SIG-M5 treated with dmso at 0.1 percent for 504 hours (cell line): ENCODE results near the gene WT1.

Experiments used
- DNase-seq: peaks from one replicate; lab custom pipeline; 2025; ENCODE audit not compliant: unreplicated experiment; lab: John Stamatoyannopoulos, UW

The WT1 gene

DNA sequence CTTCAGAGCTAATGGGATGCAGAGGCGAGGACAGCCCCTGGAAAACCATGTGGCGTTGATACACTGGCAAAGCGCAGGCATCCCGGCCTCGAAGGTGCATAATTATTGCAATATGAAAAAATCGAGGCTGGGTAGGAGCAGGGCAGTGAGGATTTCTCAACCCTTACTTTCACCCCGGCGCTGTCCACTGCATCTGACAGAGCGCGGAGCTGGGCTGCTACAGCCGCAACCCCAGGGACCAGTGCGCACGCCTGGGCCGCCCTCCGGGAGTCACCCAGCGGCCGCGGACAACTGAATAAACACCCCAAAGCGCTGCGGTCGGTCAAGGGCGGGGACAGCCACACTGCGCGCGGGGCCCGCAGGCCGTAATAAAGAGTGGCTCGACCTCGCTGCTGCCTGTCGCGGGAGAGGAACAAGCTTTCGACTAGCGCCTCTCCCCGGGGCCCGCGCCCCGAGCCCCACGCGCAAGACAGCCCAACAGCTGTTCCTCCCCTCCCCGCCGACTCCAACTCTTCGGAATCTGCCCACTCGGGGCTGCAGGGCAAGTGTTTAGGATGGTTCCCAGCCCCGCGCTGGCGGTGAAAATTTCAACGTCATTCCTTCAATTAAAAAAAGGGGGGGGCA, 3.6 kb upstream of the WT1 start:
- DNase-seq: no peak

DNA sequence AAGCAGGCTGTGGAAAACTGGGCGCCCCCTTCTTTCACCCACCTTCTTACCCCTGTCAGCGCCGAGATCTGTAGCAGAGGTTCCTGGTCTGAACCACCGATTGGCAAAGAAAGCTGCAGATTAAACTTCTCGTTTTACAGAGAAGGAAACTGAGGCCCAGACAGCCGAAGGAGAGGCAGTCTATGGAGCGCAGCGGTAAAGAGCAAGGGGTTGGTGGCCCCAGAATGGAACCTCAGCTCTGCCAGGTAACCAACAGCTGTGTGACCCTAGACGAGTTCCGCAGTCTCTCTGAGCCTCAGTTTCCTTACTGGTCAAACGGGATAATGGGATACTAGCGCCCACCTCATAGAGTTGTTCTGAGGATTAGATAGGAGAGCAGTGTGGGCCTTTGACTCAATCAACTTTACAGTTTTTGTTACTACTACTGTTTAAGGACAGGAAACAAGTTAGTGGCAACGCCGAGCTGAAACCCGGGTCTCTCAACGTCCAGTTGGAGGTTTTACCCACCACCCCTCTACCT, 3.1 kb upstream of the WT1 start:
- no peak for DNase-seq

DNA sequence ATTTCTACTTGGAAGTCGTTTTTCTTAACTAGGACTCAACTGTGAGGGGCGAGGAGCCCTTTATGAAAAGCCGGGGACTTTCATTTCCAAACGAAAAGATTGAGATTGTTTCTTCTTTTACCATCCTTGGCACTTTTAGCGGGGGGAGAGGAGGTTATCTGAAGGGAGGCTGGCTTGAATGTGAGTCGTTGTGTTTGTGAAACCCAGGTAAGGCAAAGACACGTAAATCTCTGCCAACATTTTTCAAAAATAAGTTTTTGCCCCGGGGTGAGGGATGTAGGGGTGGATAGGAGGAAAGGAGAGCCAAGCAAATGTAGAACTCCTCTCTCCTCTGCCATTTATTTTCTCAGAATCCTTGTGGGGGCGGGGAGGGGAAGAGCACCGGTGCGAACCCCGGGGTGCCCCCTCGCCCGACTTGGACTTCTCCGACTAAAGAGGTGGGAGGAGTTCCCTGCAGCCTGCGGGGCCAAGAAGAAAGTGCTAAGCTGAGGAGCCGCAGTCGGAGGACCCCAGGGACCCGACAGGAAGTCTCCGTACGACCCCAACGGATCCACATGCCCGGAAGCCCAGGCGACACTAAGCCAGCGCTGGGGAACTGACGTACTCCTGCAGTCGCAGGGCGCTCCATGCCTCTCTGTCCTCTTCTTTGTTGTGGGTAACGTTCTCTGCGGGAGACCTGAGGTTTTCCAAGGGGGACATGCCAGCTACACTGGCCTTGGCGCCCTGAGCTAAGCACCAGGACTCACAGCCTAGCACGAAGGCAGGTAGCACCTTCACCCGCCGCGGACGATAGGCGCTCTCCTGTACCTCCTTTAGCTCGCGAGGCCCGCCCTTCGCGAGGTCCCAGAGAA, 2.4 kb upstream of the WT1 start:
- DNase-seq: no peak

DNA sequence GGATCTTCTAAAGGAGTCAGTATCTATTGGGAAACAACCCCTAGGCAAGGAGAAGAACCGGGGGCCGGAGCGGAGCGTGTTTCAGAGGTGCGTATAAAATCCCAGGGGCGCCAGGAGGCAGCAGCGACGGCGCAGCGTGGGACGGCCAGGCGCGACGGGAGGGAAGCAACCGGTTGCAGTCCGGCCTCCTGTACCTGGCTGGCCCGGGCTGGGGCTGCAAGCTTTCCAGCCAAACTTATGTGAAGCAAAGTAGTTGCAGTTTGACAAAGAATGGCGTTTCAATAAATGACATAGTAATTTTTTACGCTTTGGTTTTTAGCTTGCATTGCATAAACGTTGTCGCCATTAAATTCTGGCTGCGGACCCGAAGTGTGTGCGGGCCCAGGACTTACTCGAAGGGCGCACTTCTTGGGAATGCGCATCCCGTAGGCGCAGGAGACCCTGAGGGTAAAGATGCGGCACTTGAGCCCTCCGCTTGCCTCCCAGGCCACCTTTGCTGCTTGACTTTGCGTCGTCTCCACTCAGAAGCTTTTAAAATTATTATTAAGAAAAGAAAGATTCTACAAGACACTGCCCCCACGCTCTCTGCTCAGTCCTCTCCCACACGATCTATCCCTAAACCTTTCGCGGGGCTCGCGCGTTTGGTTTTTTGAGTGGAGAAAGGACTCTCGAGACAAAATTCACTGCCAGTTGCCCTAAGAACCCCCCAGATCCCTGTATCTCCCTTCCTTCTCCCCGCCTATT, 1.6 kb upstream of the WT1 start:
- DNase-seq: no peak

DNA sequence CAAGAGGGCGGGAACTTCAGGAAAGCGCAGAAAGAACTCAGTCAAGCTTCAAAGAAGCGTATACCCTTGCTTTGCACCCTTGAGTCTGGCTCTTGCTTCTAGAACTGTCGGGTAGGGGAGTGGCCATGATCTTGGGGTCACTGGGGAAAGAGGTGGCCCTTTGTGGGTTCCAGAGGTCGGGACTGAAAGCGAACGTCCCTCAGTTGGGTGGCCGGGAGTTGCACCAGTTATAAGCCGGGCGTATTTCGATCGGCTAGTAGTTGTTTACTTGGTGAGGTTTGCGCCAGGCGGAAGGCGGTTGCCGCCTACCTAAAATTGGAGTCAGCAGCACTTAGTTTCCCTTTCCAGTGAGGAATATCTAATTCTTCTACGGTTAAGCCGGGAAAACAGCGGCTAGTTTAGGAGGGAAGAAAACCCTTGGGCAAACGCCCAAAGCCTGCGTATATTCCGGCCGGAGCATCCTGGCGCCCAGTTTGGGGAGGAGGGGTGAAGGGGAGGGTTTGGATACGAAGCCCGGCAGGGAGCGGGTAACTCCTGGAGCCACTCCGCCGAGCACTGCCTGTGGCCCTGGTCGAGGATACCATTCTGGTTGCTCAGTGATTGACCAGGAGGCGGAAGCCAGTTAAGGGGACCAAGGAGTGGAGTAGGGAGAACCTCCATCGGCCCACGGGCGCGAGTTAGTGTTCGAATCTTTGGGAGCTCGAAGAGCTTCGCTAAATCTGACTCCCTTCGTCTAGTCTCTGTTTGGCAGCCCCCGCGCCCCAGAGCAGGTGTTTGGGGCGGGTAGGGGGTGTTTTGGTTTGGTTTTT, 807 bp upstream of the WT1 start:
- DNase-seq: no peak

DNA sequence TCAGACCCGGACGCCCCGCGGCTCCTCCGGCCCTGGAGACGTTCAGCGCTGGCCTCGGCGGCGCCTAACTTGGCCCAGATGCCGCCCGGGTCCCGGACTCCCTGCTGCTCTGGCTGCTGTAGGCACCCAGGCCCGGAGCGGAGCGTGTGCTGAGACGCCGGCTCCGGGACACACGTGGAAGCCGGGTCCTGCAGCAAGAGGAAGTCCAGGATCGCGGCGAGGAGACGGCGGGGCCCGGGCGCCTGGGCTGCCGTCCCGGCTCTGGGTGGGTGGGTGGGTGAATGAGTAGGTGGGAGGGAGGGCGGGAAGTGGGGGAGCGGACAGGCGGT, 223 bp downstream of the WT1 start:
- peak; percentile 43 for DNase-seq

DNA sequence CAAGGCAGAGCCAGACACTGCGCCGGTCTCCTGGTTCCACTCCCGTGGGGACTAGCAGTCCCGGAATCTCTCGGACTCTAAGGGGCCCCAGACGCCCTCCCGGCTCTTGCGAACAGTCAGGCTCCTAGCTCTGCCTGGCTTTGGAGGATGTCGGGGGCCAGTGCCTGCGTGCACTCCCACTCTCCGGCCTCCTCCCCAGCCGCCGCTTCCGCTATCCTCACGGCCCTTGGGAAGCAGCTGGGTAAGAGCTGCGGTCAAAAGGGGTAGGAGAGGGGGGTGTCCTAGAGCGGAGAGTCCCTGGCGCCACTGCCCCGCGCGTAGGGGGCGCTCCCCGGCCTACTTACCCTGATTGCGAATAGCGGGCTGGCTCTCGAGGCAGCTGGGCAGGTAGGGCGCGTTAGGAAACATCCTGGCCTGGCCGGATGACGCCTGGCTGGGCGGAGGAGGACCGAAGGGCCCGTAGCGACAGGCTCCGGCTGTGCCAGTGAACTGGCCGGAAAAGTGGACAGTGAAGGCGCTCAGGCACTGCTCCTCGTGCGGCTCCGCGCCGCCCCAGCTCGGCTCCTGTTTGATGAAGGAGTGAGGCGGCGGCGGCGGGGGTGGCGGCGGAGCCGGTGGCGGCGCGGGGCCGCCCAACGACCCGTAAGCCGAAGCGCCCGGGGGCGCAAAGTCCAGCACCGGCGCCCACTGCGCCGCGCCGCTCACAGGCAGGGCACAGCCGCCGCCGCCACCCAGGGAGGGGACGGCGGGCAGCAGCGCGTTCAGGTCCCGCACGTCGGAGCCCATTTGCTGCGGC, 785 bp downstream of the WT1 start:
- DNase-seq: peak; percentile 68

DNA sequence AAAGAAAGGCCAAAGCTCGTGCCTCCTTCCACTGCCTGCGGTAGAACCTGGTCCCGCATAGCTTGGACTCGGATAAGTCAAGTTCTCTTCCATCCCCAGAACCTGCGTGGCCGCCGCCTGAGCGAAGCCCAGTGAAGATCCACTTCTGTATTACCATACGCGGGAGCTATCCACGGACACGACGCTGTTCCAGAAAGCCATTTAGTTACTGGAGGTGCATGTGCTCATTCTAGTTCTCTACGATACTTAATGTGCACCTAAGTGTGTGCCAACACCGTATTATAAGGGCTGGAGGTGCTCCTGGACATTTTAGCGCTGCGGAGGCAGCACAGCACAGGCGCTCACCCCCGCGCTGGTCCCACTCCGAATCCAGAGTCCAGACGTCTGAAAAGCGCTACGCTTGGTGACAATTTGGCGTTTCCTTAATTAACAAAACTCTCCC, 1.4 kb downstream of the WT1 start:
- DNase-seq: no peak

DNA sequence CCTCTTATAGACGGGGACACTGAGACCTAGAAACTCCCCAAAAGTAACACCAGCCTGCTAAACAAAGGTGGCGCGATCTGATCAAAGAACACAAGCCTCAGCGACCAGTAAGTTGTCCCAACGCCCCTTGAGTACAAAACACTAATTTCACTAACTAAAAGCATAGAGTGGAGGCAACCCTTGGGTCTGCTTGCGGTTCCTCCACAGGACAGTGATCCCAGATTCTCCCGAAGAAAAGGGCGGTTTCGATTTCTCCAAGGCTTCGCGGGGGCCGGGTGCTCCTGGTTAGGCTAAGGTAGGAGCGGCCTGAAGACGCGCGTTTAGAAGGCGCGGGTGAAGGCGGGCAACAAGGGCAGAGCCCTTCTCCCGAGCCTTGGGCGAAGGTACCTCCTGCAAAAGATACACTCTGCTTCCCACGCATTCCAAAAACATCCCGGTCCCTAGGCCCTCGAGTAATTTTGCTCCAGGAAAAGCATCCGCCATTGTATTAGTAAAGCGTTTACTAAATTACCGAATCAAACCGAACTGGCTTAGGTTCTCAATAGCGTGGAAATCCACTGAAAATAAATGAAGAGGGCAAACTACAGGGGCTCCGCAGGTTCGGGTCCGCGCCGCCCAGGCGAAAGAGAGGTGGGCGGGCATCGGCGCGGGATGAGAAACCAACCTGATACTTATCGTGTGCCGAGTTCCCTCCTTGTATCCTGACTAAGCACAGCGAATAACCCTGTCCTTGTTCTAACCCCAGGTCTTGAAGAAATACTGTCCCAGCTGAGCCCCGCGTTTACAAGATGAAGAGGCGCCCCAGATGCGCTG, 2.0 kb downstream of the WT1 start:
- no peak for DNase-seq

DNA sequence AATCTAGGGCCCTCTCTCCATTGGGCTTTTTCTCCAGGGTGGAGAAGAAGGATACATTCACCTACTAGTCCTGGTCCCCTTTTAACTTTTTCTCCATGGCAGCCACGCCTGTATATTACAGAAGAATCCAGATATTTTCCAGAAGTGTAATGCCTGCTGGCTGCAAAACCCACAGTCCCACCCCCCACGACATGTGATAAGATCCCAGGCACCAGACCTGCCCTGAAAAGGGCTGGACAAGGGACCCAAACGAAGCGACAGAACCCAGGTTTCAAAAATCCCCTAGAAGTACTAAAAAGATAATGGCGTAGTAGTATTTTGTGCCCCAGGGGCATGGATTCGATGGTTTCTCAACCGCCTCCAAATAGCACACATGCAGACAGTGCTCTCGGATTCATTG, 2.8 kb downstream of the WT1 start:
- DNase-seq: no peak

DNA sequence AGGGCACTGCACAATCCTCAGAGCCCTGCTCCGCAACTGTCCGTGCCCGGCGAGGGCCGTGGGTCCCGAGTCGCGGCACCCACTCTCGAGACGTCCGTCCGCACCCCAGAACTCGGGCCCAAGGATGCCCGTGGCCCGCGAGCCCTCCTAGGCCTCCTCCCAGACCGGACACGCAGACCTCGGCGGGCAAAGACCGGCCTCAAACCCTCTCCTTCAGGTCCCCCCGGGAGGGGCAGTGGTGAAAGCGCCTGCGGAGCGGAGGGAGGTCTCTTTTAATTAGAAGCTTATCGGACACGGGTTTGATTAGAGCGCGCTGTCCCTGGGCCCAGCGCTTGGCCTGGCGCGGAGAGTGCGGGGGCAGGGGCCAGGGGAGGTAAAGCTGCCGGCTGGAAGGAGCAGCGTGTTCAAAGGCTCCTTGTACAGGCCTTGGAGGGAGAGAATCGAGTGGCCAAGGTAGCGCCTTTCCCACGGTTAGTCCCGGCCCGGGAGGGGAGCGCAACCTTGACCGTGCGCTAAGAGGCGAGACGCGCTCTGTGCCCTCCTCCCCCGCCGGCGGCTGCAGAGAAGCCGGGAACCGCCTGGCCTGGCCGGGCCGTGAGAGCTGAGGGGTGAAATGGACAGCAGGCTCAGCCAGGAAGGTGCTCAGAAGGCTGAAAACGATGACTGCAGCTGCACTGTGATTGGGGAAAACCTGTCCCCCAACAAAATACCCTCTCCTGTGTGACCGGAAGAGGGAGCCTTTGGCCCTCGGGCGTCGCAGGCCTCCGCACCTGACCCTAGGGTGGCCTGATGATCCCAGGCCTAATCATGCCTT, 4.6 kb downstream of the WT1 start:
- no peak for DNase-seq

DNA sequence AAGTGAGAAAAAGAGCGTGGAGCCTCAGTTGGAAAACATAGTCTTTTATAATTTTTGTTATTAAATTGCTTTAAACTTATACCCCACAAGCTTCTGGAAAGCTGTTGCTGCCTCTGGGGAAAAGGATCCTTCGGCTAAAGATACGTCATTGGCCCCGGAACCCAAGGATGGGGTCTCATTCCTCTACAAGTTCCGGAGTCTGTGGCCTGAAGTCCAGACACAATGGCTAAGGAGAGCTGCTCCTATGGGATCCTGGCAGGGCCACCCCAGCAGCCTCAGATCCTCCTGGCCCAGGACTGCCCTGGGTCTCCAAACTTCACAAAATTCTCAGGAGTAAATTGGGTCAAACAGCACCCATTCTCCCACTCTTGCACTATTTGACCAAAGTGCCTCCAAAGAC, 5.9 kb downstream of the WT1 start:
- DNase-seq: no peak

DNA sequence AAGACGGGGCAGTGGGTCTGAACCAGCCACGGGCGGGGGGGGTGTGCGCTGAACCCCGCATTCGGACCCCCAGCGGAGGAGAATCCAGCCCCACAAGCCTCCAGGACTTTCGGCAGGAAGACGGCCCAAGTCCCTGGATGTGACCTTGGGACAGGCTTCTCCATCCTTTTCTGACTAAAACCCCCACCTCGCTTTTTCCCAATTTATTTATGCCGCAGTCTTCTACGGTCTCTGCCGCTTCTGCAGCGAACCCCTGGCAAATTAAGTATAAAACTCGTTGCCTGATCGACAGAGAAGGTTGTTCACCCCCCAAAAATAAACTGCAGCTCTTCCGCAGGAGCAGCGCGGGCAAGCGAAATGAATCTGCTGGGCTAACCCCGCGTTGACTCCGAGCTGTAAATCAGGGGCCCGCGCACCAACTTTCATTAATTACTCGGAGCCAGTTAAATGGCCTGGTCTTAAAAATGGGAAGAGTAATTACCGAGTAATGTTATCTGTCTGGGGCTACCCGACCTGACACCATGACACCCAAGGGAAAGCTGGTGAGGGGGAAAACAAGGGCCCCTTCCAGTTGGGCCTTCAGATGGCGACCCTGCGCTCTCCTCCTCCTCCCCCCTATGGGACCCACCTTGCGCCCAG, 6.6 kb downstream of the WT1 start:
- no peak for DNase-seq

DNA sequence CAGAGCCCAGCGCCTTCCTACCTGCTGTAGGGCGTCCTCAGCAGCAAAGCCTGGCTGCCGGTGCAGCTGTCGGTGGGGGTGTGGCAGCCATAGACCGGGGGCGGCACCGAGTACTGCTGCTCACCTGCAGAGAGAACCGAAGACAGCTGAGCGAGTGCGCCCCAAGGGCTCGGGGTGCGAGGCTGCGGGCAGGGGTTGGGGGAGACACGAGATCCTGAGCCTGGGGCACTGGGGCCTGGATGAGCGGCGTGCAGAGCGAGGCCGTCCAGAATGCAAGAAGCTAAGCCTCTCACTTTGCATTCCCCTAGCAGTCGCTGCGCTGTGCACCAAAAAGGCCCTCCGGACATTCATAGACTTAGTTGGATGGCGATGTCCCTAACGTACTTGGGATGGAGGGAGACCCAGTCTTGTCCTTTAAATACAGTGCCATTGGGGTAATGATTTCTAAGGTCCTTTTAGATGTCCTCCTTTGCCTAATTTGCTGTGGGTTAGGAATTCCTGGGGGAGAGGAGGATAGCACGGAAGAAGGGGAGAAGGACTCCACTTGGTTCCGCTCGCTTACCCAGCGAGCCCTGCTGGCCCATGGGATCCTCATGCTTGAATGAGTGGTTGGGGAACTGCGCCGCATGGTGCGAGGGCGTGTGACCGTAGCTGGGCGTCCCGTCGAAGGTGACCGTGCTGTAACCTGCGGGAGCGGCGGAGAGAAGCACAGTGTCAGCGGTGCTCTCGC, 7.2 kb downstream of the WT1 start:
- no peak for DNase-seq

DNA sequence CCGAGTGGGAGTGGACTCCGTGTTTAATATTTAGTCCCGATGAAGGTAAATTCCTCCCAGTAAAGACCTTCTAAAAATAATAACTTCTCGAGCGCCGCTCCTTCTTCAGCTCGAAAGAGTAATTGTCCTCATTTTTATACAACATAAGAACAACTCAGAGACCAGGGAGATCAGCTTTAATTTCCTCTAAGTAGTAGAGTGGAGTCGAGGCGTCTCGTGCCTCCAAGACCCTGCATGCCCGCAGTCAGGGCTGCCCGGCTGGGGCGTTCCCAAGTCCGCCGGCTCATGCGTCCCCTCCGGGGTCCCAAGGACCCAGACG, 7.8 kb downstream of the WT1 start:
- no peak for DNase-seq

DNA sequence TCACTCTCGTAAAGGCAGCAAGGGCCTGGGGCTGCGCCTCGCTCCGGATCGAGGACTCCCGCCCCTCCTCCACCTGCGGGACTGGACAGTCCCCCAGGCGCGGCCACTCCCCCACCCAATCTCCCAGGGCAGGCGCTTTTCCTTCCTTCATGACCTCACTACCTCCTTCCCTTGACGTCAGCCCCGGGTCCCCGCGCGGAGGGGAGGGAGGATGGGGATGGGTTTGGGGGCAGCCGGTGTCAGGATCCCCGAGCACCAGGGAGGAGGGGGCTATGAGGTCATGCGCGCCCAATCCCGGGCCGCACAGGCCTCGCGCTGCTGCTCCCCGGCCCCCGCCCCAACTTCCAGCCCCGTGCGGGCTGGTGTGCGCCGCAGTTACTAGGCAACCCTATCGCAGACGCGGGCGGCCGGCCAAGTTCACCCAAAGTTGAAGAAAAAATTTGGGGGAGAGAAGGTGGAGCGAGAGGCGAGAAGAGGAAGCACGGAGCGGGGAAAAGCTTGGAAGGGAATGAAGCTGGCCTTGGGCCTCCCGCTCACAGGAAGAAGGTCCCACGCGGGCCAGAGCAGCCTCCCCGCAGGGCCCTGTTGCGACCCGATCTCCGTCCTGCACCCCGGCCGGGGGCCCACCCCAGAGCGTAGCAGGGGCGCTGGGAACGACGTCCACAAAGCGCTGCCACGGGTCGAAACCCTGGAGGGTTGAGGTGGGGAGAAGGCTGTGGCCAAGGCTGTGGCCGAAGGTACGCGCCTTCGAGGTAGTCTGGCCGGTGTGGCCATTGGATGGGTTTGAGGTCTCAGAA, 8.3 kb downstream of the WT1 start:
- no peak for DNase-seq

DNA sequence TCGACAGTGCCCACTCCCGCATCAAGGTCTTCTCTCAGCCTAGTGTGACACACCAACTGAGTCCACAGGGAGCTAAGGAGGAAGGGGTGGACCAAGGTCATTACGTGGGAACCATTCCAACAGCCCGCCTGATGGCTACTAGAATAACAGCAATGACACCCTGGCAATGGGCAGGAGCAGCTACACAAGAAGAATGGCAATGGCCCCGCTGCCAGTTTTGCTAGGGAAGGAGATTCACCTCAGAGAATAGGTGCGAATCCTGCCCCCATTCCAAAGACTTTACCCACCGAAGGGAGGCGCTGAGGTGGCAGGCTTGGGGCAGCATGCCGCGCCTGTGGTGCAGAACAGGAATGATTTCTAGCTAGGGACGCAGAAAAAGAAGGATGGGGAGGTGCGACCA, 9.1 kb downstream of the WT1 start:
- DNase-seq: no peak
